C4-2B (cell line): ENCODE results near the gene PDGFC.

Experiments
- CTCF ChIP-seq: fragments of 450-650 bp; conservative IDR thresholded peaks from 2 replicates; pipeline ENCODE4 v1.5.1; 2017; ENCODE audit warnings: mild to moderate bottlenecking
- ZFX ChIP-seq: fragments of 450-650 bp; IDR thresholded peaks from 2 replicates; pipeline ENCODE4 v1.6.1; 2017

- TF ChIP-seq CTCF (no peak), ZFX (no peak)
Observed at GRCh38 chr4:156756118-156756517, 215.5 kb downstream of the PDGFC start.
